GM10248 (cell line): ENCODE results near the gene SLC5A2.
A peak's percentile ranks its signal among the peaks of the same experiment; 100 is the strongest.

Experiments
- CTCF ChIA-PET: fragments of 300-600 bp; sonication (Branson Sonifier 250); formaldehyde crosslinking; extraction: SDS; loops from one replicate; lab custom pipeline; 2021; ENCODE audit warnings: antibody characterized with exemption; lab: Yijun Ruan, JAX
- POLR2A ChIA-PET: fragments of 350-650 bp; sonication (Branson Sonifier 250); formaldehyde crosslinking; extraction: SDS; loops from one replicate; lab custom pipeline; 2020; ENCODE audit warnings: antibody characterized with exemption; lab: Yijun Ruan, JAX
- DNase-seq: peaks from one replicate; pipeline ENCODE4 v3.0.0; 2012; ENCODE audit errors: extremely low spot score
- CTCF ChIP-seq: IDR thresholded peaks from 2 replicates; pipeline ENCODE4 v1.5.1; 2012; ENCODE audit warnings: mild to moderate bottlenecking, low read depth; ENCODE audit errors: extremely low read depth, missing control alignments, control extremely low read depth

SLC5A2 gene

GRCh38 chr16:31474773-31475738 is 7.9 kb upstream of the SLC5A2 start:
- no peak for TF ChIP-seq CTCF
- no peak for DNase-seq
- POLR2A ChIA-PET, result interaction anchor here (0.5 to 1.1 kb wide), 2 partner anchors 12 to 292 kb away, joined by 3 read pairs; no protein-coding TSS in a partner anchor
- CTCF ChIA-PET, result interaction anchor here (0.8 to 2.5 kb wide), 3 partner anchors 13 to 394 kb away, joined by 4 to 18 read pairs (median 4); partner anchors contain the start of gene ARMC5

DNA sequence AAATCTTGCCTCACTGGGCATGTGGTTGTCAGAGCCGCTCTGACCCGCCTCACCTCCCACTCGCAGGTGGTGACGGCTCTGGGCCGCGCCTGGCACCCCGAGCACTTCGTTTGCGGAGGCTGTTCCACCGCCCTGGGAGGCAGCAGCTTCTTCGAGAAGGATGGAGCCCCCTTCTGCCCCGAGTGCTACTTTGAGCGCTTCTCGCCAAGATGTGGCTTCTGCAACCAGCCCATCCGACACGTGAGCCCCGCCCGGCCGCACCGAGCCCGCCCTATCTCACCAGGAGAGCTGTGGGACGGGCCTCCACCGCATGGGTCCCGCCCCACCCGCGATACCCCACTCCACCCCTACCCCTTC is 7.0 kb upstream of the SLC5A2 start:
- CTCF ChIA-PET, result interaction anchor here (1.3 to 2.5 kb wide), 2 partner anchors 16 to 393 kb away, joined by 4 to 18 read pairs; partner anchors contain the start of gene ARMC5
- no peak for DNase-seq
- TF ChIP-seq CTCF, result no peak
- POLR2A ChIA-PET, result interaction anchor here (0.5 kb wide), 1 partner anchor 293 kb away, joined by 3 read pairs; no protein-coding TSS in a partner anchor

- CTCF ChIA-PET, result interaction anchor here (1.1 to 4.3 kb wide), 5 partner anchors 13 to 392 kb away, joined by 3 to 21 read pairs (median 4); partner anchors contain the start of gene ARMC5
- peak; percentile 90 for DNase-seq
Measured at GRCh38 chr16:31476303-31477219, 6.4 kb upstream of the SLC5A2 start.

DNA sequence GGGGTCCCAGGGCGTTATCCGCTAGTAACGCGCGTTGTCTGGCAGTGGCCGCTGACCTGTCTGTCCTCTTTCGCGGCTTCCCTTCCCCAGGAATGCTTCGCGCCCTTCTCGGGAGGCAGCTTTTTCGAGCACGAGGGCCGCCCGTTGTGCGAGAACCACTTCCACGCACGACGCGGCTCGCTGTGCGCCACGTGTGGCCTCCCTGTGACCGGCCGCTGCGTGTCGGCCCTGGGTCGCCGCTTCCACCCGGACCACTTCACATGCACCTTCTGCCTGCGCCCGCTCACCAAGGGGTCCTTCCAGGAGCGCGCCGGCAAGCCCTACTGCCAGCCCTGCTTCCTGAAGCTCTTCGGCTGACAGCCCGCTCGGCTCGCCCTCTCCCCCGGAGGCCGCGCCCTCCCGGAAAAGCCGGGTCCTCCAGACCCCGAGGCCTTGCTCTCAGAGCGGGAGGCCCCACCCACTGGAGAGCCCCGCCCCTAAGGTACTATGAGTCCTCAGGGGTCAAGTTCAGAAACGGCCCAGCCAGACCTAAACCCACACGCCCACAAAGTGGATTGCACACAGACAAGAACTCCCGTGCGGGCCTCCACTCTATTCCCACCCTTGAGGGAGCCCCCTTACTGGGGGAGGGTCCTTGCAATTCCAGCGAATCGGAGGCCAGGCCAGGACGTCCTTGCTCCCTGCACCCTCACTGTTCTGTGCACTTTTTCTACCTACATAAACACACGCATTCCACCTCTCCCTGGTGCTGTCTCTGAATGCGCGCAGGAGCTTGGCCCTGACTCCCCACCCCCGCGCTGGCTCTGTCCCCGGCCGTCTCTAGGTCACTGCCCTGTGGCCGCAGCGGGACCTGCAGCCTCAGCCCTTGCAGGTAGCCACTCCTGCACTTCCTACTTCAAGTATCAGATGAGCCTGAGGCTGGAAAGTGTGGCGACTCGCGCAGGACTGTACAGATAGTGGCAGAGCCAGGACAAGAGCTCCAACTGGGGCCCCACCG is 5.4 kb upstream of the SLC5A2 start:
- no peak for TF ChIP-seq CTCF
- POLR2A ChIA-PET, result interaction anchor here (1.0 kb wide), 1 partner anchor 18 kb away, joined by 3 read pairs; the partner anchor contains the start of gene ARMC5
- CTCF ChIA-PET, result interaction anchor here (1.1 to 4.3 kb wide), 3 partner anchors 14 to 19 kb away, joined by 3 to 21 read pairs (median 4); partner anchors contain the start of gene ARMC5
- peak; percentile 62 for DNase-seq

More at GRCh38 chr16:31476303-31477219, 6.4 kb upstream of the SLC5A2 start:
- POLR2A ChIA-PET, result interaction anchor here (1.0 kb wide), 1 partner anchor 17 kb away, joined by 3 read pairs; the partner anchor contains the start of gene ARMC5
- no peak for TF ChIP-seq CTCF

DNA sequence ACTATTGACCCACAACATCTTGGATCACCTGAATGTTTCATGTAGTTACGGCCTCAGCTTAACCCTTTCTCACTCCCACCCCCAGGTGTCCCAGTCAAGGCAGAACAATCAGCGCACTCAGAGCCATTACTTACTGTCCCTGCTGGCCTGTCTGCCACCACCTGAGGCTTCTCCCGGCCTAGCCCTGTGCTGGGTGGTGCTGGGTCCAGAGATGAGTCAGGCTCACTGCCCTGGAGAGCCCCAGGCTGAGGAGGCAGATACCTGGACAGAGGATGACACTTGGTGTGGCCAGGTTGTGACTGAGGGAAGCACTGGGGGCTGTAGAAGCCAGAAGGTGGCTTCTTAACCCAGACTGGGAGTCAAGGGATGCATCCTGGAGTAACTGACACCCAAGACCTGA is 4.0 kb upstream of the SLC5A2 start:
- ChIA-PET POLR2A (interaction anchor here (0.7 kb wide), 1 partner anchor 8 kb away, joined by 6 read pairs; no protein-coding TSS in a partner anchor), CTCF (interaction anchor here (4.3 kb wide), 1 partner anchor 18 kb away, joined by 21 read pairs; the partner anchor contains the start of gene ARMC5)
- no peak for TF ChIP-seq CTCF
- DNase-seq, result no peak
